Activated CD4-positive, alpha-beta memory T cell treated with anti-CD3 and anti-CD28 coated beads for 36 hours (primary cell): ENCODE results near the gene HIPK2. TPM values are rescaled to one million over a fixed set of nuclear protein-coding genes. Genes with fewer than 3 reads are reported as not detected.

Experiments
- CTCF ChIA-PET: fragments of 350-600 bp; sonication (Branson Sonifier 250); formaldehyde crosslinking; loops from one replicate; lab custom pipeline; 2021; ENCODE audit warnings: antibody characterized with exemption, inconsistent platforms; lab: Charles Lee
- POLR2A ChIA-PET: fragments of 350-600 bp; sonication (Branson Sonifier 250); formaldehyde crosslinking; loops from one replicate; lab custom pipeline; 2021; ENCODE audit warnings: antibody characterized with exemption; lab: Charles Lee
- DNase-seq: peaks from one replicate; pipeline ENCODE4 v3.0.0-alpha.2; 2020
- H3K27ac Mint-ChIP-seq: one replicate; pipeline ENCODE4 v1.8.0; 2021; ENCODE audit warnings: mixed read lengths
- H3K27me3 Mint-ChIP-seq: one replicate; pipeline ENCODE4 v1.8.0; 2021; ENCODE audit warnings: mixed read lengths
- H3K36me3 Mint-ChIP-seq: one replicate; pipeline ENCODE4 v1.8.0; 2021; ENCODE audit warnings: mixed read lengths
- H3K4me1 Mint-ChIP-seq: one replicate; pipeline ENCODE4 v1.8.0; 2021; ENCODE audit warnings: low read depth, mixed read lengths
- H3K4me3 Mint-ChIP-seq: one replicate; pipeline ENCODE4 v1.8.0; 2021; ENCODE audit warnings: mild to moderate bottlenecking, mixed read lengths
- H3K9me3 Mint-ChIP-seq: one replicate; pipeline ENCODE4 v1.8.0; 2021; ENCODE audit warnings: mixed read lengths
- intact Hi-C: fragments of 100-400 bp; cut with micrococcal nuclease; formaldehyde crosslinking; loops from one replicate; pipeline ENCODE4 v1.15.1; 2023
- total RNA-seq, 2 experiments: library from RNA; stranded (reverse); gene quantifications; one replicate each; pipeline ENCODE4 v1.2.3, GENCODE V29; 2021

Gene HIPK2
- total RNA-seq, 2 experiments from 2014 or later: 18.9 to 19.1 TPM

- peaks cover 15% of the 10 kb centered on the region for H3K36me3 Mint-ChIP-seq
- H3K9me3 Mint-ChIP-seq: no peaks in the 10 kb centered on the region
- POLR2A ChIA-PET: no interaction called here
- no peaks in the 10 kb centered on the region for H3K27me3 Mint-ChIP-seq
- peaks cover 4% of the 10 kb centered on the region for H3K4me1 Mint-ChIP-seq
- CTCF ChIA-PET: no interaction called here
- intact Hi-C loops: no loop called here
- no peak for DNase-seq
- no peak overlapping the region for H3K27ac Mint-ChIP-seq
- H3K4me3 Mint-ChIP-seq: no peak overlapping the region
These were observed 191.5 kb downstream of the HIPK2 start for GRCh38 chr7:139586286-139586685.

GRCh38 chr7:139585042-139585441 is 192.8 kb downstream of the HIPK2 start:
- no peaks in the 10 kb centered on the region for H3K27me3 Mint-ChIP-seq
- H3K9me3 Mint-ChIP-seq: no peaks in the 10 kb centered on the region
- no peak overlapping the region for H3K27ac Mint-ChIP-seq
- no peak for DNase-seq
- peaks cover 14% of the 10 kb centered on the region for H3K36me3 Mint-ChIP-seq
- H3K4me3 Mint-ChIP-seq: no peak overlapping the region
- ChIA-PET CTCF (interaction anchor here (1.2 kb wide), 1 partner anchor 16 kb away, joined by 4 read pairs; no protein-coding TSS in a partner anchor), POLR2A (interaction anchor here (0.7 kb wide), 1 partner anchor 524 kb away, joined by 3 read pairs; no protein-coding TSS in a partner anchor)
- peaks cover 4% of the 10 kb centered on the region for H3K4me1 Mint-ChIP-seq
- intact Hi-C loops: no loop called here

- CTCF ChIA-PET: interaction anchor here (1.2 kb wide), 1 partner anchor 17 kb away, joined by 4 read pairs; no protein-coding TSS in a partner anchor
- POLR2A ChIA-PET: no interaction called here
- peaks cover 11% of the 10 kb centered on the region for H3K36me3 Mint-ChIP-seq
- H3K4me1 Mint-ChIP-seq: no peaks in the 10 kb centered on the region
- no peak for DNase-seq
- no peak overlapping the region for H3K27ac Mint-ChIP-seq
- no peaks in the 10 kb centered on the region for H3K9me3 Mint-ChIP-seq
- no peak overlapping the region for H3K4me3 Mint-ChIP-seq
- no peaks in the 10 kb centered on the region for H3K27me3 Mint-ChIP-seq
- intact Hi-C loops: no loop called here
These were observed 193.8 kb downstream of the HIPK2 start for GRCh38 chr7:139583826-139584553.

GRCh38 chr7:139582671-139583155 is 195.1 kb downstream of the HIPK2 start:
- intact Hi-C loops: no loop called here
- ChIA-PET CTCF (interaction anchor here (0.7 to 2.2 kb wide), 3 partner anchors 11 to 192 kb away, joined by 3 to 10 read pairs (median 3); no protein-coding TSS in a partner anchor), POLR2A (no interaction called here)
- H3K9me3 Mint-ChIP-seq: no peaks in the 10 kb centered on the region
- H3K4me1 Mint-ChIP-seq: no peaks in the 10 kb centered on the region
- H3K4me3 Mint-ChIP-seq: no peak overlapping the region
- DNase-seq: no peak
- H3K27ac Mint-ChIP-seq: no peak overlapping the region
- H3K27me3 Mint-ChIP-seq: no peaks in the 10 kb centered on the region
- H3K36me3 Mint-ChIP-seq: peaks cover 12% of the 10 kb centered on the region

- Mint-ChIP-seq H3K4me1 (no peaks in the 10 kb centered on the region), H3K4me3 (no peak overlapping the region), H3K36me3 (peaks cover 12% of the 10 kb centered on the region), H3K27me3 (no peaks in the 10 kb centered on the region), H3K27ac (no peak overlapping the region), H3K9me3 (no peaks in the 10 kb centered on the region)
- ChIA-PET POLR2A (no interaction called here), CTCF (interaction anchor here (0.7 to 2.2 kb wide), 3 partner anchors 12 to 193 kb away, joined by 3 to 10 read pairs (median 3); no protein-coding TSS in a partner anchor)
- intact Hi-C loops: no loop called here
- DNase-seq: no peak
These were observed 195.6 kb downstream of the HIPK2 start for GRCh38 chr7:139582130-139582650.

GRCh38 chr7:139580435-139580834 is 197.4 kb downstream of the HIPK2 start:
- intact Hi-C loops: no loop called here
- Mint-ChIP-seq H3K9me3 (no peaks in the 10 kb centered on the region), H3K4me1 (no peaks in the 10 kb centered on the region), H3K36me3 (peaks cover 7% of the 10 kb centered on the region), H3K27ac (no peak overlapping the region), H3K4me3 (no peak overlapping the region), H3K27me3 (no peaks in the 10 kb centered on the region)
- DNase-seq: no peak
- ChIA-PET POLR2A (no interaction called here), CTCF (interaction anchor here (0.7 to 1.0 kb wide), 3 partner anchors 22 to 427 kb away, joined by 3 to 4 read pairs (median 3); no protein-coding TSS in a partner anchor)

- H3K9me3 Mint-ChIP-seq: no peaks in the 10 kb centered on the region
- POLR2A ChIA-PET: no interaction called here
- no peak overlapping the region for H3K27ac Mint-ChIP-seq
- DNase-seq: no peak
- CTCF ChIA-PET: no interaction called here
- no peak overlapping the region for H3K4me3 Mint-ChIP-seq
- no peaks in the 10 kb centered on the region for H3K4me1 Mint-ChIP-seq
- intact Hi-C loops: no loop called here
- H3K36me3 Mint-ChIP-seq: peaks cover 8% of the 10 kb centered on the region
- no peaks in the 10 kb centered on the region for H3K27me3 Mint-ChIP-seq
These were observed 201.4 kb downstream of the HIPK2 start for GRCh38 chr7:139576179-139576973.

GRCh38 chr7:139575338-139575680 is 202.5 kb downstream of the HIPK2 start:
- CTCF ChIA-PET: no interaction called here

GRCh38 chr7:139574618-139575337 is 203.0 kb downstream of the HIPK2 start:
- H3K4me1 Mint-ChIP-seq: no peaks in the 10 kb centered on the region
- no peaks in the 10 kb centered on the region for H3K27me3 Mint-ChIP-seq
- H3K36me3 Mint-ChIP-seq: peaks cover 10% of the 10 kb centered on the region
- POLR2A ChIA-PET: no interaction called here
- no peaks in the 10 kb centered on the region for H3K9me3 Mint-ChIP-seq
- no peak overlapping the region for H3K27ac Mint-ChIP-seq
- no peak for DNase-seq
- intact Hi-C loops: no loop called here
- H3K4me3 Mint-ChIP-seq: no peak overlapping the region
- CTCF ChIA-PET: no interaction called here

More at GRCh38 chr7:139575338-139575680, 202.5 kb downstream of the HIPK2 start:
- no peak overlapping the region for H3K27ac Mint-ChIP-seq
- intact Hi-C loops: no loop called here
- no peak overlapping the region for H3K4me3 Mint-ChIP-seq
- peaks cover 10% of the 10 kb centered on the region for H3K36me3 Mint-ChIP-seq
- POLR2A ChIA-PET: no interaction called here
- H3K9me3 Mint-ChIP-seq: no peaks in the 10 kb centered on the region
- no peak for DNase-seq
- no peaks in the 10 kb centered on the region for H3K27me3 Mint-ChIP-seq
- H3K4me1 Mint-ChIP-seq: no peaks in the 10 kb centered on the region

GRCh38 chr7:139573871-139574270 is 203.9 kb downstream of the HIPK2 start:
- ChIA-PET CTCF (no interaction called here), POLR2A (no interaction called here)
- no peak overlapping the region for H3K27ac Mint-ChIP-seq
- no peak for DNase-seq
- H3K9me3 Mint-ChIP-seq: no peaks in the 10 kb centered on the region
- no peaks in the 10 kb centered on the region for H3K4me1 Mint-ChIP-seq
- no peak overlapping the region for H3K4me3 Mint-ChIP-seq
- no peaks in the 10 kb centered on the region for H3K27me3 Mint-ChIP-seq
- intact Hi-C loops: no loop called here
- H3K36me3 Mint-ChIP-seq: peaks cover 10% of the 10 kb centered on the region

GRCh38 chr7:139572704-139573385 is 205.0 kb downstream of the HIPK2 start:
- POLR2A ChIA-PET: no interaction called here
- no peaks in the 10 kb centered on the region for H3K27me3 Mint-ChIP-seq
- intact Hi-C loops: no loop called here
- H3K4me1 Mint-ChIP-seq: no peaks in the 10 kb centered on the region
- no peaks in the 10 kb centered on the region for H3K9me3 Mint-ChIP-seq
- H3K36me3 Mint-ChIP-seq: peaks cover 9% of the 10 kb centered on the region
- no peak for DNase-seq
- no peak overlapping the region for H3K4me3 Mint-ChIP-seq
- H3K27ac Mint-ChIP-seq: no peak overlapping the region
- CTCF ChIA-PET: no interaction called here
